Astrocyte (in vitro differentiated cells and primary cell): Measurements from ENCODE around the gene IGFBP5. TPM values are rescaled to one million over a fixed set of nuclear protein-coding genes. Genes with fewer than 3 reads are reported as not detected.

Experiments
- DNase-seq: peaks from one replicate; pipeline ENCODE4 v3.0.0-alpha.2; 2010; ENCODE audit warnings: low read depth
- FAIRE-seq: peaks from 2 replicates; lab custom pipeline; 2011; peaks lifted over from hg19 to GRCh38; lab: Jason Lieb, UNC
- H2AFZ ChIP-seq: 2 replicates; pipeline ENCODE4 v1.6.0; 2012; ENCODE audit warnings: low read depth, low read length, inconsistent platforms
- H3K27ac ChIP-seq: 2 replicates; pipeline ENCODE4 v1.5.1; 2011; ENCODE audit warnings: low read depth, low read length, inconsistent platforms
- H3K27me3 ChIP-seq: 2 replicates; pipeline ENCODE4 v1.6.0; 2011; ENCODE audit warnings: low read length, inconsistent platforms; ENCODE audit not compliant: insufficient read depth
- H3K36me3 ChIP-seq: 2 replicates; pipeline ENCODE4 v1.5.1; 2011; ENCODE audit warnings: low read length, inconsistent platforms; ENCODE audit not compliant: insufficient read depth
- H3K4me1 ChIP-seq: 2 replicates; pipeline ENCODE4 v1.5.1; 2011; ENCODE audit warnings: low read length, inconsistent platforms; ENCODE audit not compliant: insufficient read depth
- H3K4me2 ChIP-seq: 2 replicates; pipeline ENCODE4 v1.6.0; 2012; ENCODE audit warnings: low read length, inconsistent platforms
- H3K4me3 ChIP-seq: 2 replicates; pipeline ENCODE4 v1.5.1; 2011; ENCODE audit warnings: low read depth, mild to moderate bottlenecking, low read length, inconsistent platforms; ENCODE audit not compliant: insufficient read depth
- H3K79me2 ChIP-seq: 2 replicates; pipeline ENCODE4 v1.6.0; 2012; ENCODE audit warnings: mild to moderate bottlenecking, low read length, inconsistent platforms; ENCODE audit not compliant: insufficient read depth
- H3K9ac ChIP-seq: 2 replicates; pipeline ENCODE4 v1.6.0; 2012; ENCODE audit warnings: mild to moderate bottlenecking, low read length, inconsistent platforms
- H3K9me3 ChIP-seq: 2 replicates; pipeline ENCODE4 v1.5.1; 2012; ENCODE audit warnings: low read depth, mild to moderate bottlenecking, low read length, inconsistent platforms; ENCODE audit not compliant: insufficient read depth
- H4K20me1 ChIP-seq: 2 replicates; pipeline ENCODE4 v1.6.0; 2012; ENCODE audit warnings: low read length, inconsistent platforms; ENCODE audit not compliant: insufficient read depth
- H3K27ac Mint-ChIP-seq: one replicate; pipeline ENCODE4 v1.8.0; 2021; ENCODE audit warnings: mild to moderate bottlenecking, mixed read lengths; ENCODE audit not compliant: unreplicated experiment
- H3K27me3 Mint-ChIP-seq: one replicate; pipeline ENCODE4 v1.8.0; 2021; ENCODE audit warnings: low read depth, mixed read lengths; ENCODE audit not compliant: unreplicated experiment
- H3K36me3 Mint-ChIP-seq: one replicate; pipeline ENCODE4 v1.8.0; 2021; ENCODE audit warnings: low read depth, mixed read lengths; ENCODE audit not compliant: unreplicated experiment
- H3K4me1 Mint-ChIP-seq: one replicate; pipeline ENCODE4 v1.8.0; 2021; ENCODE audit warnings: low read depth, mixed read lengths; ENCODE audit not compliant: unreplicated experiment
- H3K4me3 Mint-ChIP-seq: one replicate; pipeline ENCODE4 v1.8.0; 2021; ENCODE audit warnings: mild to moderate bottlenecking, moderate library complexity, mixed read lengths; ENCODE audit not compliant: unreplicated experiment
- H3K9me3 Mint-ChIP-seq: one replicate; pipeline ENCODE4 v1.8.0; 2021; ENCODE audit warnings: mild to moderate bottlenecking, mixed read lengths; ENCODE audit not compliant: unreplicated experiment
- EZH2 ChIP-seq: IDR thresholded peaks from 2 replicates; pipeline ENCODE4 v1.6.1; 2012; ENCODE audit warnings: mild to moderate bottlenecking, low read length, inconsistent platforms; ENCODE audit not compliant: insufficient read depth
- total RNA-seq: library from RNA; stranded (reverse); gene quantifications from 2 replicates; pipeline ENCODE4 v1.2.1, GENCODE V29; 2021
- TF ChIP-seq, protein P1 (sequence below): IDR thresholded peaks from 2 replicates; pipeline ENCODE4 v1.5.1; 2011; ENCODE audit warnings: low read depth, mild to moderate bottlenecking, inconsistent platforms, low read length, moderate library complexity; ENCODE audit not compliant: insufficient read depth

The IGFBP5 gene
- total RNA-seq, 1 donor from 2014 or later: 422 TPM

DNA sequence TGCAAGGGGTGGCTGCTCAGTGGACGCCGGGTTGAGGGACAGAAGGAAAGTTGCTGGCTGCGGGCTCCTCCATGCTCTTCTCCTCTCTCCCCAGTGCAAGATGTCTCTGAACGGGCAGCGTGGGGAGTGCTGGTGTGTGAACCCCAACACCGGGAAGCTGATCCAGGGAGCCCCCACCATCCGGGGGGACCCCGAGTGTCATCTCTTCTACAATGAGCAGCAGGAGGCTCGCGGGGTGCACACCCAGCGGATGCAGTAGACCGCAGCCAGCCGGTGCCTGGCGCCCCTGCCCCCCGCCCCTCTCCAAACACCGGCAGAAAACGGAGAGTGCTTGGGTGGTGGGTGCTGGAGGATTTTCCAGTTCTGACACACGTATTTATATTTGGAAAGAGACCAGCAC lies 31.5 kb downstream of the IGFBP5 start:
- TF ChIP-seq, protein P1, sequence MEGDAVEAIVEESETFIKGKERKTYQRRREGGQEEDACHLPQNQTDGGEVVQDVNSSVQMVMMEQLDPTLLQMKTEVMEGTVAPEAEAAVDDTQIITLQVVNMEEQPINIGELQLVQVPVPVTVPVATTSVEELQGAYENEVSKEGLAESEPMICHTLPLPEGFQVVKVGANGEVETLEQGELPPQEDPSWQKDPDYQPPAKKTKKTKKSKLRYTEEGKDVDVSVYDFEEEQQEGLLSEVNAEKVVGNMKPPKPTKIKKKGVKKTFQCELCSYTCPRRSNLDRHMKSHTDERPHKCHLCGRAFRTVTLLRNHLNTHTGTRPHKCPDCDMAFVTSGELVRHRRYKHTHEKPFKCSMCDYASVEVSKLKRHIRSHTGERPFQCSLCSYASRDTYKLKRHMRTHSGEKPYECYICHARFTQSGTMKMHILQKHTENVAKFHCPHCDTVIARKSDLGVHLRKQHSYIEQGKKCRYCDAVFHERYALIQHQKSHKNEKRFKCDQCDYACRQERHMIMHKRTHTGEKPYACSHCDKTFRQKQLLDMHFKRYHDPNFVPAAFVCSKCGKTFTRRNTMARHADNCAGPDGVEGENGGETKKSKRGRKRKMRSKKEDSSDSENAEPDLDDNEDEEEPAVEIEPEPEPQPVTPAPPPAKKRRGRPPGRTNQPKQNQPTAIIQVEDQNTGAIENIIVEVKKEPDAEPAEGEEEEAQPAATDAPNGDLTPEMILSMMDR: no peak
- TF ChIP-seq EZH2: no peak
- Histone ChIP-seq H3K27me3 (no peaks in the 10 kb centered on the region), H3K27ac (no peak overlapping the region), H4K20me1 (peaks cover 1% of the 10 kb centered on the region), H2AFZ (no peak overlapping the region), H3K4me3 (no peak overlapping the region), H3K79me2 (peaks cover 10% of the 10 kb centered on the region), H3K4me1 (peaks cover 16% of the 10 kb centered on the region), H3K4me2 (no peak overlapping the region), H3K36me3 (no peaks in the 10 kb centered on the region), H3K9ac (no peak overlapping the region), H3K9me3 (no peaks in the 10 kb centered on the region)
- H3K27ac Mint-ChIP-seq: no peak overlapping the region
- H3K27me3 Mint-ChIP-seq: no peaks in the 10 kb centered on the region
- H3K9me3 Mint-ChIP-seq: no peaks in the 10 kb centered on the region
- peaks cover 26% of the 10 kb centered on the region for H3K4me1 Mint-ChIP-seq
- DNase-seq (no peak), FAIRE-seq (no peak)
- H3K4me3 Mint-ChIP-seq: no peak overlapping the region
- peaks cover 30% of the 10 kb centered on the region for H3K36me3 Mint-ChIP-seq

DNA sequence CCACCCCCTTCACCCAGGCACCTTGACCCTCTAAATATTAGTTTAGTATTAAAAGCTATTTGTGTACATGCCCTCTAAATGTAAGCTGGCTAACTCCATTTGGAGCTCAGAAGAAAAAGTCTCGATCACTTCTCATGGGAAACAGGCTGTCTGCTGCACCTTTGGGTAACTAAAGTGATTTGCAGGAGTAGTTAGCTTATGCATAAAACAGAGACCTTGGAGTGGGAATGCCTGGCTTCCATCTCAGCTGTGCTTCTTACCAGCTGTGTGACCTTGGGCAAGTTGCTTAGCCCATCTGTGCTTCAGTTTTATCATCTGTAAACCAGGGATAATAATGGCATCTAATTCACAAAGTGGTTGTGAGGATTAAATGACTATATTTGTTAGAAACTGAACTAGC lies 32.2 kb downstream of the IGFBP5 start:
- peaks cover 6% of the 10 kb centered on the region for H4K20me1 ChIP-seq
- TF ChIP-seq, protein P1: no peak
- TF ChIP-seq EZH2: no peak
- Mint-ChIP-seq H3K4me1 (peaks cover 28% of the 10 kb centered on the region), H3K9me3 (no peaks in the 10 kb centered on the region), H3K36me3 (peaks cover 29% of the 10 kb centered on the region), H3K4me3 (no peak overlapping the region), H3K27me3 (no peaks in the 10 kb centered on the region), H3K27ac (no peak overlapping the region)
- FAIRE-seq (no peak), DNase-seq (no peak)
- peaks cover 16% of the 10 kb centered on the region for H3K4me1 ChIP-seq
- H3K9ac ChIP-seq: no peak overlapping the region
- no peak overlapping the region for H3K4me3 ChIP-seq
- H2AFZ ChIP-seq: no peak overlapping the region
- H3K4me2 ChIP-seq: no peak overlapping the region
- H3K27me3 ChIP-seq: no peaks in the 10 kb centered on the region
- peaks cover 13% of the 10 kb centered on the region for H3K79me2 ChIP-seq
- H3K27ac ChIP-seq: no peak overlapping the region
- H3K36me3 ChIP-seq: no peaks in the 10 kb centered on the region
- H3K9me3 ChIP-seq: no peaks in the 10 kb centered on the region

DNA sequence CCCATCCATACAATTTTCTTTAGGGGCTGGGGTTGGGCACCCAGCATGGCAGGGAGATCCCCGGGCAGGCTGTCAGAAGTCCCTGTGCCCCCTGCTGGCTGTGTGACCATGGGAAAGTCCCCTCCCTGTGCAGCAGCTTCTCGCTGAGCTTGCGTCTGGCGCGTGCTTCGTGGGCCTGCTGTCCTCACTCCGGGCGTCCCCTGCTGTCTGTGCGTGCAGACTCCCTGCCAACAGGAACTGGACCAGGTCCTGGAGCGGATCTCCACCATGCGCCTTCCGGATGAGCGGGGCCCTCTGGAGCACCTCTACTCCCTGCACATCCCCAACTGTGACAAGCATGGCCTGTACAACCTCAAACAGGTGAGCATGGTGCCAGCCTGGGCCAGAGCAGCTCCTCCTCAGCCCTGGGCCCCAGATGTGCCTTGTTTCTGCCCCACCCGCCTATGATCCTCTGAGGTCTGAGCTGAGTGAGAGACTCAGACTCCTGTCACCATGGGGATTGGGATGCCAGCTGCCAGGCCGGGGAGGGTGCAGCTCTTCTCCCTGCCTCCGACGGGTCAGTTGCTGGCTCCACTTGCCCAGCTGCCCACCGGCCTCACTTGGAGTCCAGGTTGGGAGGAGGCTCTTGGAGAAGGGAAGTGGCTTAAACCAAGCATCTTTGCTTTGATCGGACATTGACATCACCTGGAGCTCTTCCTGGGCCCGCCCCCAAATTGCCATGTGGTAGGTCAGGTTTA lies 33.5 kb downstream of the IGFBP5 start:
- DNase-seq (no peak), FAIRE-seq (no peak)
- H3K9me3 ChIP-seq: no peaks in the 10 kb centered on the region
- Mint-ChIP-seq H3K36me3 (peaks cover 33% of the 10 kb centered on the region), H3K4me1 (peaks cover 36% of the 10 kb centered on the region), H3K27ac (peak overlapping the region; percentile 66), H3K9me3 (no peaks in the 10 kb centered on the region), H3K4me3 (peak overlapping the region; percentile 40), H3K27me3 (no peaks in the 10 kb centered on the region)
- no peaks in the 10 kb centered on the region for H3K36me3 ChIP-seq
- peaks cover 16% of the 10 kb centered on the region for H3K4me1 ChIP-seq
- peaks cover 21% of the 10 kb centered on the region for H3K79me2 ChIP-seq
- H3K27me3 ChIP-seq: no peaks in the 10 kb centered on the region
- no peak overlapping the region for H3K4me3 ChIP-seq
- no peak overlapping the region for H3K4me2 ChIP-seq
- H2AFZ ChIP-seq: no peak overlapping the region
- H4K20me1 ChIP-seq: peaks cover 16% of the 10 kb centered on the region
- no peak overlapping the region for H3K27ac ChIP-seq
- TF ChIP-seq EZH2: no peak
- TF ChIP-seq, protein P1: no peak
- no peak overlapping the region for H3K9ac ChIP-seq
